ENCODE results near the gene RAB31.
"Not testable (repeated sequence)": the region's sequence is repeated elsewhere in the genome, so short reads cannot be mapped to it uniquely, and the experiment has no call there.

Gene RAB31

DNA sequence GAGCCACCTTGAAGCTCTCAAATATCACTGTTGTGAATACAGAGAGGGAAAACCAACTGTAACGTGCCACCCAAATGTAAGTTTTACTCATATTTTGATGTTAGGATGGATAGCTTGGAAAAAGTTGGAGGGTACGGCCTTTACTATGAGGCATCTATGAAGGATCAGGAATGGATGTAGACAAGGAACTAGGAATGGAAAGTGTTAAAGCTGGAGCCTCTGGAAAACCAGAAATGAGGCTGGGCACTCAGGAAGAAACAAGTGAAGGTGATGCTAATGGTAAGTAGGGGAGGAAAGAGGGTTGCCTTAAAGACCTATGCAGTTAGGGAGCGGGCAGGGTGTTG, 177.9 kb downstream of the RAB31 start:
- no peak for DNase-seq (ENCODE audit: low read depth)

DNA sequence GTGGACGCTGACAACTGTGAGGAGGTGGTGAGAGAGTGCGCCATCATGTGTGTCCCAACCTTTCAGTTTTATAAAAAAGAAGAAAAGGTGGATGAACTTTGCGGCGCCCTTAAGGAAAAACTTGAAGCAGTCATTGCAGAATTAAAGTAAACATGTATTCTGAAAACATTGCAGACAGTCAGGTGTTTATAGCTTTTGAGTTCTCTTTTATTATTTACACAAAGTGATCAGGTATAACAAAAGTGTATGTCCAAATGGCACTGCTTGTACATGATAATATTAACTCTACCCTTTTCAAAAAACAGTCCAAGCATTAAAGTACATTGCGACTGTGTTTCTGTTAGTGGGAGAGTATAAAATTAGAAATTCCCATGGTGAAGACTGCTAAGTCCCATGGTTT, 179.9 kb downstream of the RAB31 start:
- DNase-seq (ENCODE audit: low read depth) = no peak

DNA sequence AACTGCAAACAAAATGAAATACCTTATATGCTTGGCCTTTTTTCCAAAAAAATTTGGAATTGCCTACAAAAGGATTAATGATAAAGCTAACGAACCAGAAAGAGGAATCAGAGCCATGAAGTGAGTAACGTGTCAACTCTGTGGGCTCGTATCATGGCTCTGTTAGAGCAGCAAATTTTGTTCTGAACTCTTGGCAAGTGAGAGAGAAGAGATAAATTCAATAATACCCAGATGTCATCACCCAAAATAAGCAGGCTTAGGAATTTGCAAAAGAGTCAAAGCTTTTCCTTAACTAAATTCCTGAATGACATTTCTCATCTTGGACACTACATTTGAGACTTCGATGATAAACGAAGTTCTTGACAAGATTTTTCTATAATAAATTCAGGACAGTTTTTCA, 182.1 kb downstream of the RAB31 start:
- no peak for DNase-seq (ENCODE audit: low read depth)

DNA sequence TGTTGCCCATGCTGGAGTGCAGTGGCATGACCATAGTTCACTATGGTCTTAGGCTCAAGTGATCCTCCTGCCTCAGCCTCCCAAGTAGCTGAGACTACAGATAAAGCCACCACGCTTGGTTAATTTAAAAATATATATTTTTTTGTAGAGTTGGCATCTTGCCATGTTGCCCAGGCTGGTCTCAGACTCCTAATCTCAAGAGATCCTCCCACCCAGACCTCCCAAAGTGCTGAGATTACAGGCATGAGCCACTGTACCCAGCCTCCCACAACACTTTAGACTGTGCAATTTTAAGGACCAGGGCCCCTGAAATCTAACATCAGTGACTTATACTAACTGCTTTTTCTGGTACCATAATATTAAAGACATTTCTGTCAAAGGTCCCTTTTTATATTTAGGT, 182.9 kb downstream of the RAB31 start:
- no peak for DNase-seq (ENCODE audit: low read depth)

DNA sequence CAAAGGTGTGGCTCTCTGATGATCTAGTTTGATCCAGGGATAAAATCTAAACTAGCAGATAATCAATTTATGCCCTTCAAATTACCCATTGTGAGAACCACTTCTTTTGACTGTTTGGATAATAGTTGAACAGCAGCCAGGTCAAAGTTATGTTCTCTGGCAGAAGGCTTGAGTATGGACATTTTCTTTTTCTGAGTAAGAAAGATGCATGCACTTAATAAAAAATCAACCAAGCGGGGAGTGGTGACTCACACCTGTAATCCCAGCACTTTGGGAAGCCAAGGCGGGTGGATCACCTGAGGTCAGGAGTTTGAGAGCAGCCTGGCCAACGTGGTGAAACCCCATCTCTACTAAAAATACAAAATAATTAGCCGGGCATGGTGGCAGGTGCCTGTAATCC, 183.4 kb downstream of the RAB31 start:
- DNase-seq (ENCODE audit: low read depth) = not testable (repeated sequence)

DNA sequence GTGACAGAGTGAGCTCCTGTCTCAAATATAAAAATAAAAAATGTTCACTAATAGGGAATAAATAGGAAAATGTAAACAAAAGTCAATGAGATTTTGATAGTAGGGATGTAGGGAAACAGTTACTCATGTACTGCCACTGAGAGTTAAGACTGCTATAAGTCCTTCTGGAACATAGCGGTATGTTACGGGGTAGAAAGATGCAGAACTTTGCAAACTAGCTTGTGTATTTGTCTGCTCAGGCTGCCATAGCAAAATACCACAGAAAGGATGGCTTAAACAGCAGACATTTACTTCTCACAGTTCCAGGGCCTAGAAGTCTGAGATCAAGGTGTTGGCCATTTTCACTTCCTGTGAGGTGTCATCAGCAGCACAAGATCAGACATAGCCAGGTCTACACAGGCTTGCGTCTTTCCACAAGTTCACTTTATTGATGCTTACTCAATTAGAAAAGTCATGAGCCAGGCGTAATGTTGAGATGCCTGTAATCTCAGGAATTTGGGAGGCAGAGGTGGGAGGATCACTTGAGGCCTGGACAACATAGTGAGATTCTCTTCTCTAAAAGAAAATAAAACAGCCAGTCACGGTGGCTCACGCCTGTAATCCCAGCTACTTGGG, 186.5 kb downstream of the RAB31 start:
- DNase-seq (ENCODE audit: low read depth) = no peak

DNA sequence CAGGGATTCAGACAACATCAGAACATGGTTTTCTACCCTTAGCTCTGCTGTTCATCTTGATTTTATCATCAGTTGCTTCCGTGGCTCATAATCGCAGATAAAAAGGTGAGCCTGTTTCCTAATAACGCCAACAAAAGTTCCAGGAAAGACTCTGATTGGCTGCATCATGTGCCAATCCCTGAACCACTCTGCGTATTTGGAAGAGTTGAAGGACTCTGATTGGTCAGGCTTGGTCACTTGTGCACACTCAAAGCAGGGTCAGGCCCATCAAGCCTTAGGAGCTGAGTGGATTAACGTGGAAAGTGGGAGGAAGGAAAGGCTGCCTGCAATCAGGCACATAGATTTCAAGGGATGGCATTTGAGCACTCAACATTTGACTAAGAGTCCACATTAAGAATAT, 189.0 kb downstream of the RAB31 start:
- DNase-seq (ENCODE audit: low read depth) = no peak

DNA sequence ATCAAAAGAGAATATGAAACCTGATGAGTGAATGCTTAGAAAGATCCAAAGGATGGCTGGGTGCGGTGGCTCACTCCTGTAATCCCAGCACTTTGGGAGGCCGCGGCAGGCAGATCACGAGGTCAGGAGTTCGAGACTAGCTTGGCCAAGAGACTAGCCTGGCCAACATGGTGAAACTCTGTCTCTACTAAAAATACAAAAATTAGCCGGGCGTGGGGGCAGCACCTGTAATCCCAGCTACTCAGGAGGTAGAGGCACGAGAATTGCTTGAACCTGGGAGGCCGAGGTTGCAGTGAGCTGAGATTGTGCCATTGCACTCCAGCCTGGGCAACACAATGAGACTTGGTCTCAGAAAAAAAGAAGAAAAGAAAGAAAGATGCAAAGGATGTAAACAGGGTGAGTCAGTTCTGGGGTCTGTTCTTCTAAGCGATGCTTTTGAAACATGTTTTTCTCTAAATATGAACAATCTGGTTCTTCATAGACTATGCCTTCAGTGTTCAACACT, 189.7 kb downstream of the RAB31 start:
- DNase-seq (ENCODE audit: low read depth) = not testable (repeated sequence)

DNA sequence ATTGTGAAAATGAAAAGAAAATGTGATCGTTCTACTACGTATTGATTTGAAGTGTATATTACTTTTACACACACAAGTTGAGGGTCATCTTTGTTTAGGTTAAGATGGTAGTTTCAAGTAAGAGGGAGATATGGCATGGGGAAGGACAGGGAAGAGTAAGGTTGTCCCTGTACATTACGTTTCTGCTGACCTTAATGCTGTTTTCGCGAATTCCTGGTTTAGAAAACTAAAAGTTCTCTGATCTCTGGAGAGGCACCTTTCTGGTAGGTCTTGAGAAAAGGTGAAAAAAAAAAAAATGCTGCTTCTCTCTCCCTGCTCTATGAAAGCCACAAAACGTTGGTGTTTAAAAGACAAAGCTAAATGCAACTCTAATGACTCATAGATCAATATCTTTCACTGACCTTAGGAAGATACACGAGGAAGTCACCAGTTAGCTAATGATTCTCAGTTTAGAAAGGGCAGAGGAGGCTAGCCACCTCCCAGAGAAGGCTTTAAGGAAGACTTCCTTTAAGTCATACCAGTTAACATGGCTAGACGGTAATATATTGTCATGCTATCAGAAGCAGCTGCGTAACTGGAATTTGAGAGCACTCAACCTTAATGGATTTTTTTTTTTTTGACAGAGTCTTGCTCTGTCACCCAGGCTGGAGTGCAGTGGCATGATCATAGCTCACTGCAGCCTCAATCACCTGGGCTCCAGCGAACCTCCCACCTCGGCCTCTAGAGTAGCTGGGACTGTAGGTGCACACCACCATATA, 190.9 kb downstream of the RAB31 start:
- DNase-seq (ENCODE audit: low read depth) = no peak

DNA sequence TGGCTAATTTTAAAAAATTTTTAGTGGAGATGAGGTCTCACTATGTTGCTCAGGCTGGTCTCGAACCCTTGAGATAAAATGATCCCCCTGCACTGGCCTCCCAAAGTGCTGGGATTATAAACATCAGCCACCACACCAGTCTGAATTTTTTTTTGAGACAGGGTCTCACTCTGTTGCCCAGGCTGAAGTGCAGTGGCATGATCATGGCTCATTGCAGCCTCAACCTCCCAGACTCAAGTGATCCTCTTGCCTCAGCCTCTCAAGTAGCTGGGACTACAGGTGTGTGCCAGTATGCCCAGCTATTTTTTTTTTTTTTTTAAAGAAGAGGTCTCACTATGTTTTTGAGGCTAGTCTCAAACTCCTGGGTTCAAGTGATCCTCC, 191.4 kb downstream of the RAB31 start:
- DNase-seq (ENCODE audit: low read depth) = not testable (repeated sequence)

DNA sequence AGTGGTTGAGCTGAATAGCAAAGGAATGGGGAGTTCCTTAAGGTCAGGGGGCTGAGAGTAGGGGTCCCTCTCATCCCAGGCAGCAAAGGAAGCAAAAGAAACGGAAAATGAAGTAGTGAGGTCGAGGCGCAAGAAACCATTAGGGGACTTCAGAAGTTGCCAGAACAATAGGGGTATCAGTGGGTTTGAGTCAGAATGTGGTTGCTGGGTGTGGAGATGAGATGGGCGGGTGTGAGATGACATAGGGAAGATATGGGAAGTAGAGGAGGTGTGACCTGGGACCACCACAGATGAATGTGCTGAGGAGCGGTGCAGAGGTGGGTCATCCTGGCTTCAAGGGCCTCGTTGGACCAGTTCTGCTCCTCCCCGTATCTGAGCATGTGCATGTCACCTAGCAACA, 192.6 kb downstream of the RAB31 start:
- DNase-seq (ENCODE audit: low read depth) = no peak

DNA sequence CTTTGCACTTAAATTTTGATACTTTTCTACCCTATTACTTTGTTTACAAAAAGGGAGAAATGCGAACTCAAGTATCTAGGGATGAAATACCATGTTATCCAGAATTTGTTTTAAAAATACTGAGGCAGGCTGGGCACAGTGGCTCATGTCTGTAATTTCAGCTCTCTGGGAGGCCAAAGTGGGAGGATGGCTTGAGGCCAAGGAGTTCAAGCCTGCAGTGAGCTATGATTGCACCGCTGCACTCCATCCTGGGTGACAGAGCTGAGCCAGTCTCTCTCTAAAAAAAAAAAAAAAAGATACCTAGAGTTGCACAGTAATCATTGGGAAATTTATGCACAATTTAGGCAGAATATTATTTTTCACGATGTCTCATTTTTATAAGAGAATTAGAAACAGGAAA, 193.3 kb downstream of the RAB31 start:
- no peak for DNase-seq (ENCODE audit: low read depth)

DNA sequence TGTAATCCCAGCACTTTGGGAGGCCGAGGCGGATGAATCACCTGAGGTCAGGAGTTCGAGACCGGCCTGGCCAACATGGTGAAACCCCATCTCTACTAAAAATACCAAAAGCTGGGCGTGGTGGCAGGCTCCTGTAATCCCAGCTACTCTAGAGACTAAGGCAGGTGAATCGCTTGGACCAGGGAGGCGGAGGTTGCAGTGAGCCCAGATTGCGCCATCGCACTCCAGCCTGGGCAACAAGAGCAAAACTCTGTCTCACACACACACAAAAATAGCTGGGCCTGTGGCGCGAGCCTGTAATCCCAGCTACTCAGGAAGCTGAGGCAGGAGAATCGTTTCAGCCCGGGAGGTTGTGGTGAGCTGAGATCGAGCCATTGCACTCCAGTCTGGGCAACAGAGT, 194.2 kb downstream of the RAB31 start:
- not testable (repeated sequence) for DNase-seq (ENCODE audit: low read depth)

DNA sequence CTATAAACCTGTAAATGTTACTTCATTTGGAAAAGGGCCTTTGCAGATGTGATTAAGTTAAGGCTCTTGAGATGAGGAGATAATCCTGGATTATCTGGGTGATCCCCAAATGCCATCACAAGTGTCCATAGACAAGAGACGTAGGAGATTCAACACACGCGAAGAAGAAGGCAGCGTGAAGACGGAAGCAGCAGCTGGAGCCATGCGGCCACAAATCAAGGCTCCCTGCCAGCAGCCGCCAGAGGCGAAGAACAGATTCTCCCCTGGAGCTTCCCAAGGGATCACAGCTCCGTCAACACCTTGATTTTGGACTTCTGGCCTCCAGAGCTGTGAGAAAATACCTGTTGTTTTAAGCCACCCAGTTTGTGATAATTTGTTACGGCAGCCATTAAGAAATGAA, 194.7 kb downstream of the RAB31 start:
- DNase-seq (ENCODE audit: low read depth) = no peak

DNA sequence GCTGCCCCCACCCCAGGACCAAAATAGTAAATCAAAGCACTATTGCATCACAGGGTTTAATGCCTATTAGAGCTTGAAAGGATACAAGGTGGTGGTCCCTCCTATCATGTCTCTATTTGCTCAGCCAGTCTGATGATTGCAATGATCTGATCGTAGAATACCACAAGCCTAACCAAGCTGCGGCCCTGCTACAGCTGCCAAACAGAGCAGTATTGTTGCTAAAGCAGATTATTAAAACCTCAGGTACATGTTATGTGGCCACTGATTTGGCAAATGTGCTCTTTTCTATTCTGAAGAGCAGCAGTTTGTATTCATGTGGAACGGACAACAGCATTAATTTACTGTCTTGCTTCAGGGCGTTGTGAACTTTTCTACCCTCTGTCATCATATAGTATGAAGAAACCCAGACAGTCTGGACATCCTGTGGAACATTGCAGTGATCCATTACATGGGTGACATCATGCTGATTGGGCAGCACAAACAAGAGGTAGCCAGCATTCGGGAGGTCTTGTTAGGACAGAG, 197.4 kb downstream of the RAB31 start:
- DNase-seq (ENCODE audit: low read depth) = no peak

DNA sequence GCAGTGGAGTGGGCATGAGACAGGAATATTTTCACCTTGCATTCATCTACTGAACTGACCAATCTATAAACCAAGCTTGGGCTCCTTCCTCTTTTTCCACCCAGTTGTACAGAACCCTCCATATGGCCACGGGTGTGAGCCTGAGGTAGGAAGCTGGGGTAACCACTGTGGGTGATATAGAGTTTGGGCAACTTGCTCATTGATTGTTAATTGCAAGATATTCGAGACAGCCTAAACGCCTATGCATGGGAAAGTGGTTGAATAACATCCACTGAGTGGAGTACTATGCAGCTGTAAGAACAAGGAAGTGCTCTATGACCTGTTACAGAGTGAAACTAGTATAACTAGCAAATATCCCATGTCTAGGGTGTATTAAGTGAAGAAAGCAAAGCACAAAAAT, 198.4 kb downstream of the RAB31 start:
- DNase-seq (ENCODE audit: low read depth) = no peak

DNA sequence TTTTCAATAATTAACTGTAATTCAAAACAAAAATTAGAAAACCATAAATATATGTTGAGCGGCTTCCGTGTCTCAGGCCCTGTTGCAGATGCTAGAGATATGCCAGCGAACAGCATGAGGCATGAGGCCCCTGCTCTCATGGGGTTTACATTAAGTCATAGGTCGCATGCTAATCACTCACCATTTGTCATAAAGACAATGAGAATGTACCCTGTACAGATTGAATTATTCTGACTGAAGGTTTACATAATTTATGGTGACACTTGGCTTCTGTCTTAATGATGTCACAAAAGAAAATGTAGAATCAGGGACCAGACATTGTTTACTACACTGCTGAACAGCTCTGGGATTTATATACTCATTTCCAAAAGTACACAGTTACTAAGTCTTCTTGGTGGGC, 199.8 kb downstream of the RAB31 start:
- no peak for DNase-seq (ENCODE audit: low read depth)

DNA sequence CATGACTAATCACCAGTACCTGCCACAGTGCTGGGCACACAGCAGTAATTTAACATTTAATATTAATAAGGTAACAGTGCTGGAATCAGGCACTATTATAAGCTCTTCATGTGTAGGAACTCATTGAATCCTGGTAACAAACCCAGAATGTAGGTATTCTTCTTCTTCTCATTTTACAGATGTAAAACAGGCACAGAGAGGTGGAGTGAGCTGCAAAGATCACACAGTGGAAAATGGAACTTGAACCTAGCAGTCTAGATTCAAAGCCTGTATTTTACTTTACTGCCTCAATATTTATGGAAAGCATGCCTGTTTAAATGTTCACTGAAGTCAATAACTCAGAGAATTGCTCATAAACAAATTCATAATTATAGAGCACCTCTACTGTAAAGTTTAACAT, 202.0 kb downstream of the RAB31 start:
- no peak for DNase-seq (ENCODE audit: low read depth)

DNA sequence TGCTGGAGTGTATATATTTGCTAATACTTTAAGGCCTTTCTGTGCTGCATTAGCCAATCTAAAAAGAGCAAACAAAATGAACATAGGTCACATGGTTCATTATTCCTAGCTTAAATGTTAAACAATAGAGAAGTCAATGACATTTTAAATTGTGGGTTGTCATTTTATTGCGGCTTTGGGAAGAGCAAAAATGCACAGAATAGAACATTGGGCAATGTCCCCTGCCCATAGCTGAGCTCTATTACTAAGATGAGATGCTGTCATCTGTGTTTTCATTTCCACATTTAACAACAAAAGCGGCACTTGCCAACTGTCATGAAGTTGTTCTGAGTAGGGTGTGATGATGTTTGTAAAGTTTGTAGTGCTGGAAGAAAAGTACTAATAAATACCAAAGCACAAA, 202.6 kb downstream of the RAB31 start:
- DNase-seq (ENCODE audit: low read depth) = no peak

DNA sequence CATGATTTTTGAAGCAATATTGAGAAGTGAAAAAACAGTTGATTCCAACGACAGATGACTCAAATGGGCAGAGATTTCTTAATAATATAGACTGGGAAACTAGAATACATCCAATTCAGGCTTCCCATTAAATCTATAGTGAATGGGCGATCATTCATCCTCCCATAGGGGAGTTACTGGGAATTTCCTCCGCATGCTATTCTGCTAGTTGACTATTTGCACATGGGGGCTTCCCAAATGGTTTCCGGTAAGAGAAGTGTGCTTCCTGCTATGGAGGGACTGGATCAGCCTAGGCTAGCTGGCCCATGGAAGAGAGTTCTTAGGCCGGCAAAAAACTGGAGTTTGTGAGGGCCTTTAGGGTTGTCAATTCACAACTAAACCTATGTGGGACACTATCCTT, 203.1 kb downstream of the RAB31 start:
- no peak for DNase-seq (ENCODE audit: low read depth)

Measured in stimulated activated CD4-positive, alpha-beta T cell treated with anti-CD3 and anti-CD28 coated beads, Interleukin-2, amount 100 ng/mL, for 4 hours (primary cell).